ENCODE results near the gene TMED8.

GRCh38 chr14:77316195-77316505 is 60.7 kb downstream of the TMED8 start:
- TF ChIP-seq SIN3A (IDR thresholded peaks at IDR 0.05; ENCODE audit: low read depth, low read length): no peak
- no peak for TF ChIP-seq POLR2A (IDR thresholded peaks at IDR 0.05; ENCODE audit: low read depth, low read length)
- TF ChIP-seq PKNOX1 (IDR thresholded peaks at IDR 0.05): no peak
- TF ChIP-seq CTCF (IDR thresholded peaks at IDR 0.05 in 2 of 3, conservative IDR thresholded peaks at IDR 0.05 in 1 of 3; ENCODE audit: control insufficient read depth in 2 of 3, extremely low read depth in 1 of 3, insufficient read depth in 1 of 3, low read depth in 3 of 3, low read length in 3 of 3): no peak
- TF ChIP-seq SMAD1 (IDR thresholded peaks at IDR 0.05; ENCODE audit: low read depth, partially characterized antibody): no peak
- TF ChIP-seq NFIC (IDR thresholded peaks at IDR 0.05; ENCODE audit: low read depth, low read length): no peak
- no peak for TF ChIP-seq FOXM1 (IDR thresholded peaks at IDR 0.05; ENCODE audit: low read depth, low read length)
- no peak for TF ChIP-seq MXI1 (IDR thresholded peaks at IDR 0.05; ENCODE audit: low read depth, low read length)
- no peak for TF ChIP-seq TAF1 (IDR thresholded peaks at IDR 0.05; ENCODE audit: borderline replicate concordance, low read depth, low read length)
- TF ChIP-seq SREBF2 (IDR thresholded peaks at IDR 0.05; ENCODE audit: low read length): no peak
- no peak for TF ChIP-seq TCF7 (IDR thresholded peaks at IDR 0.05; ENCODE audit: borderline replicate concordance)
- no peak for TF ChIP-seq ZBTB33 (IDR thresholded peaks at IDR 0.05)
- TF ChIP-seq PBX3 (IDR thresholded peaks at IDR 0.05; ENCODE audit: insufficient replicate concordance, low read depth, low read length): no peak
